Esophagus (tissue), 2 donors: ENCODE data around the gene GPBP1L1. TPM values are rescaled to one million over a fixed set of nuclear protein-coding genes. Genes with fewer than 3 reads are reported as not detected.
"Not testable (repeated sequence)": the region's sequence is repeated elsewhere in the genome, so short reads cannot be mapped to it uniquely, and the experiment has no call there.

Experiments used
- H3K27ac ChIP-seq, 2 donors: one replicate each; pipeline ENCODE4 v1.5.1; 2013; ENCODE audit warnings: low read depth in 2 of 2, mild to moderate bottlenecking in 2 of 2, inconsistent platforms in 1 of 2, low read length in 1 of 2, moderate library complexity in 1 of 2
- H3K27me3 ChIP-seq, 2 donors: one replicate each; pipeline ENCODE4 v1.6.1; 2013; ENCODE audit warnings: low read length in 2 of 2, control low read depth in 1 of 2, mild to moderate bottlenecking in 1 of 2; ENCODE audit not compliant: insufficient read depth in 2 of 2, control insufficient read depth in 1 of 2
- H3K36me3 ChIP-seq, 2 donors: one replicate each; pipeline ENCODE4 v1.6.1; 2013; ENCODE audit warnings: low read length in 1 of 2; ENCODE audit not compliant: control insufficient read depth in 2 of 2, insufficient read depth in 2 of 2
- H3K4me1 ChIP-seq, 2 donors: one replicate each; pipeline ENCODE4 v1.6.1; 2013; ENCODE audit warnings: low read length in 1 of 2; ENCODE audit not compliant: control insufficient read depth in 2 of 2, insufficient read depth in 2 of 2
- H3K4me3 ChIP-seq, 2 donors: one replicate each; pipeline ENCODE4 v1.5.1; 2013; ENCODE audit warnings: low read length in 2 of 2, mild to moderate bottlenecking in 2 of 2, low read depth in 1 of 2, moderate library complexity in 1 of 2
- H3K9me3 ChIP-seq, 2 donors: one replicate each; pipeline ENCODE4 v1.6.1; 2013; ENCODE audit warnings: mild to moderate bottlenecking in 2 of 2, low read depth in 1 of 2, low read length in 1 of 2, moderate library complexity in 1 of 2; ENCODE audit not compliant: control insufficient read depth in 2 of 2, insufficient read depth in 1 of 2
- WGBS, 2 donors: extraction: QIAGEN DNeasy Blood & Tissue Kit; methylation state at CpG; one replicate each; pipeline ENCODE4 v1.1.7; 2013; 5-methylcytosine and 5-hydroxymethylcytosine counted together
- polyA plus RNA-seq, 2 donors: library from polyadenylated mRNA; stranded (reverse); fragments of 200-250 nt; gene quantifications; one replicate each; pipeline ENCODE4 v1.2.3, GENCODE V29; 2013
- donor health status: healthy with polysubstance abuse.
- donor health status: Bipolar disorder and iron deficiency.

GPBP1L1 gene
- polyA plus RNA-seq, 2 donors, result 48.6 to 53.0 TPM

DNA sequence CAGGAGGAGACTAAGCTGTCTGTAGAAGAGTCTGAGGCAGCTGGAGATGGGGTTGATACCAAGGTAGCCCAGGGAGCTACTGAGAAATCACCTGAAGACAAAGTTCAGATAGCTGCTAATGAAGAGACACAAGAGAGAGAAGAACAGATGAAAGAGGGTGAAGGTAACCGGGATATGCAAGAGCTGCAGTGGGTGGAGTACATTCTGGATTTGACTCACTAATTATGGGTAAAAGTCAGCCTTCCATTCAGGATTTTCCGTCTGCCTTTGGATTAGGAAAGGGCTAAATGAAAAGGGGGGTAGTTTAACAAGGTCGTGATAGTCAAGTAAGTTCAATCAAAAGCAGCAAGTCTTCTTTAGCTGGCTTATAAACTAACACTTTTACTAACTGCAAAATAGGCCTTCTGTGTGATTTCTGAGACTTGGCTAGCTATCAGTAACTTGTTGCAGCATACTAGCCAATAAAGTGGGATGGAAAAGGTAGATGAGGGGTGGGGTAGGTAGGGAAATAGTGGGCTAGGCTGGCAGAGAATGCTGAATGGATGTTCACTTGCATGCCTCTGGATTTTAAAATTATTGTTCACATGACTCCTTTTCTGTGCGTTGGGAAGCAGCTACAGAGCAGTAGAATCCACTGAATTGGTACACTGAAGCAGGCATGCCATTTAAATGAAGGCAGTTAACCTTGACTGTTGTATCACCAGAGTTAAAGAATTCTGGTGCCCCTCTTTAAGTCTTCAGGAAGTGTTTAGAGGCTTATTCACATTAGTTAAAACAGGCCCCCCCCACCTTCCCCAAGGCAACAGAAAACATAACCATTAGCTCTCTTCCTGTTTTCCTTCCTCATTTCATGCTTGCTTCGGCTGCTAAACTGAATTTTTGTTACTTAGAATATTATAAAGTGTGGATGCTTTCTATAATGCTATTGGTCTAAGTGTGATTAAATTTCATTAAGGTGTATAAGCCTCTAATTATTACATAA is 77.9 kb downstream of the GPBP1L1 start:
- WGBS, 2 donors, result 67 to 75% methylated on average over 5 of the region's 5 CpGs
- Histone ChIP-seq H3K4me3 (no peak overlapping the region), H3K27me3 (no peaks in the 10 kb centered on the region), H3K9me3 (no peaks in the 10 kb centered on the region), H3K36me3 (peaks cover 4 to 5% of the 10 kb centered on the region in 2 donors), H3K27ac (peak overlapping the region in 1 of 2 donors; percentile 52), H3K4me1 (peaks cover 0 to 3% of the 10 kb centered on the region in 2 donors)

DNA sequence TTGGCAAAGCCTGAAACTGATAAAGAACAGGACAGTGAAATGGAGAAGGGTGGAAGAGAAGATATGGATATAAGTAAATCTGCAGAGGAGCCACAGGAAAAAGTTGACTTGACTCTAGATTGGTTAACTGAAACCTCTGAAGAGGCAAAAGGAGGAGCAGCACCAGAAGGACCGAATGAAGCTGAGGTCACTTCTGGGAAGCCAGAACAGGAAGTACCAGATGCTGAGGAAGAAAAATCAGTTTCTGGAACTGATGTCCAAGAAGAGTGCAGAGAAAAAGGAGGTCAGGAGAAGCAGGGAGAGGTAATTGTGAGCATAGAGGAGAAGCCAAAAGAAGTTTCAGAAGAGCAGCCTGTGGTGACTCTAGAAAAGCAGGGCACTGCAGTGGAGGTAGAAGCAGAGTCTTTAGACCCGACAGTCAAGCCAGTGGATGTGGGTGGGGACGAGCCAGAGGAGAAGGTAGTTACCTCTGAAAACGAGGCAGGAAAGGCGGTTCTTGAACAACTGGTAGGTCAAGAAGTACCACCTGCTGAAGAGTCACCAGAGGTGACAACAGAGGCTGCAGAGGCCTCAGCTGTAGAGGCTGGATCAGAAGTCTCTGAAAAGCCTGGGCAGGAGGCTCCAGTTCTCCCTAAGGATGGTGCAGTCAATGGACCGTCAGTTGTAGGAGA is 78.8 kb downstream of the GPBP1L1 start:
- H3K36me3 ChIP-seq, result peaks cover 4 to 8% of the 10 kb centered on the region in 2 donors
- no peak overlapping the region for H3K4me3 ChIP-seq
- H3K27me3 ChIP-seq, result no peaks in the 10 kb centered on the region
- peak overlapping the region in 1 of 2 donors; percentile 52 for H3K27ac ChIP-seq
- WGBS, 2 donors, result 62 to 79% methylated on average over 6 of the region's 6 CpGs
- no peaks in the 10 kb centered on the region for H3K9me3 ChIP-seq
- no peaks in the 10 kb centered on the region for H3K4me1 ChIP-seq

DNA sequence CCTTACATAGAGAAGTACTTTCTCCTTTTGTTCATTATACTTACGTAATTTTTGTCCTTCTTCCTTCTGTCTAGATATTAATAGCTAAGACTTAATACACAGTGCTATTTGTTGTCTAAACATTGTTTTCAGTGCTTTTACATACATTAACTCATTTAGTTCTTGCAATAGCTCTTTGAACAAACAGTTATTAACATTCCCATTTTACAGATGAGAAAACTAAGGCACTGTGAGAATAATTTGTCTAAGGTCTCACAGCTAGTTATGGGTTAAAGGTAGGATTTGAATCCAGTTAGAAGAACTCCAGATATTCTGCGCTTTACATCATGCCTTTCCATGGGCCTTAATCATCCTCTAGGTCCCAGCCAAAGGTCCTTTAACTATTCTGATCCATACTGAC is 82.1 kb downstream of the GPBP1L1 start:
- WGBS, 2 donors, result 97 to 98% methylated on average over 2 of the region's 2 CpGs
- H3K4me1 ChIP-seq, result no peaks in the 10 kb centered on the region
- peaks cover 0 to 4% of the 10 kb centered on the region in 2 donors for H3K36me3 ChIP-seq
- H3K27ac ChIP-seq, result no peak overlapping the region
- H3K9me3 ChIP-seq, result no peaks in the 10 kb centered on the region
- no peaks in the 10 kb centered on the region for H3K27me3 ChIP-seq
- H3K4me3 ChIP-seq, result no peak overlapping the region

DNA sequence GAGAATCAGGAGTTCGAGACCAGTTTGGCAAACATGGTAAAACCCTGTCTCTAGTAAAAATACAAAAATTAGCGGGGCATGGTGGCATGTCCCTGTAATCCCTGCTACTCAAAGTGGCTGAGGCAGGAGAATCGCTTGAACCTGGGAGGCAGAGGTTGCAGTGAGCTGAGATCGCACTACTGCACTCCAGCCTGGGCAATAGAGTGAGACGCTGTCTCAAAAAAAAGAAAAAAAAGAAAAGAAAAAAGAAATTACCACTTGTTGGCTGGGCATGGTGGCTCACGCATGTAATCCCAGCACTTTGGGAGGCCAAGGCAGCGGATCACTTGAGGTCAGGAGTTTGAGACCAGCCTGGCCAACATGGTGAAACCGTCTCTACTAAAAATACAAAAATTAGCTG is 89.6 kb downstream of the GPBP1L1 start:
- not testable (repeated sequence) for H3K36me3 ChIP-seq, H3K4me1 ChIP-seq, H3K4me3 ChIP-seq, H3K27me3 ChIP-seq, H3K9me3 ChIP-seq
- H3K27ac ChIP-seq, result peak overlapping the region in 1 of 2 donors; percentile 11
- 96 to 97% methylated on average over 8 of the region's 8 CpGs for WGBS, 2 donors

DNA sequence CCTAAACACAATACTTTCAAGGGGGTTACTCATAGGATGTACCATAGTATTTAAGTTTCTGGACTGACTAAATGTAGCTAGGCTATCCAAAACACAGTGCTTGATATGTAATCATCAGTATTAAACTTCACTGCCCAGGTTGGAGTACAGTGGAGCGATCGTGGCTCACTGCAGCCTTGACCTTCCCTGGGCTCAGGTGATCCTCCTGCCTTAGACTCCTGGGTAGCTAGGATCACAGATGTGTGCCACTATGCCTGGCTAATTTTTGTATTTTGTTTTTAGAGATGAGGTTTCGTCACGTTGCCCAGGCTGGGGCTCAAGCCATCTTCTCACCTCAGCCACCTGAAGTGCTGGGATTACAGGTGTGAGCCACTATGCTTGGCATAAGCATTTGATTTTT is 91.9 kb downstream of the GPBP1L1 start:
- 91 to 92% methylated on average over 4 of the region's 4 CpGs for WGBS, 2 donors
- Histone ChIP-seq H3K27me3 (no peaks in the 10 kb centered on the region), H3K27ac (no peak overlapping the region), H3K36me3 (peaks cover 0 to 6% of the 10 kb centered on the region in 2 donors), H3K4me3 (no peak overlapping the region), H3K4me1 (no peaks in the 10 kb centered on the region), H3K9me3 (no peaks in the 10 kb centered on the region)

DNA sequence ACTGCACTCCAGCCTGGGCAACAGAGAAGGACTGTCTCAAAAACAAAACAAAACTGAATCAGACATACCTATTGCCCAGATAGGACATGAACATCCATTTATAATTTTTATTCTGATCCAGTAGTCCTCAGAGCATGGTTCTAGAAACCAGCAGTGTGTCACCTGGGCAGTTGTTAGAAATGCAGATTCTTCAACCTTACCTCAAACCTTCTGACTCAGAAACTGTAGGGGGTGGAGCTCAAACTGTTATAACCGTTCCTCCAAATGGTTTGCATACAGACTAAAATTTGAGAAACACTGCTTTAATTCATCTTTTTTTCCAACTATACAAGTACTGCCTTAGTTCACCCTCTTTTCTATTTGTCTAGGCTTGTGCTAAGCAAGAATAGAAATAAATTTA is 96.5 kb downstream of the GPBP1L1 start:
- H3K4me1 ChIP-seq, result peaks cover 0 to 4% of the 10 kb centered on the region in 2 donors
- H3K36me3 ChIP-seq, result peaks cover 0 to 5% of the 10 kb centered on the region in 2 donors
- H3K9me3 ChIP-seq, result no peaks in the 10 kb centered on the region
- no peak overlapping the region for H3K27ac ChIP-seq
- H3K27me3 ChIP-seq, result no peaks in the 10 kb centered on the region
- no peak overlapping the region for H3K4me3 ChIP-seq
- WGBS, 2 donors, result 33 to 35% methylated on average over 1 of the region's 1 CpG

DNA sequence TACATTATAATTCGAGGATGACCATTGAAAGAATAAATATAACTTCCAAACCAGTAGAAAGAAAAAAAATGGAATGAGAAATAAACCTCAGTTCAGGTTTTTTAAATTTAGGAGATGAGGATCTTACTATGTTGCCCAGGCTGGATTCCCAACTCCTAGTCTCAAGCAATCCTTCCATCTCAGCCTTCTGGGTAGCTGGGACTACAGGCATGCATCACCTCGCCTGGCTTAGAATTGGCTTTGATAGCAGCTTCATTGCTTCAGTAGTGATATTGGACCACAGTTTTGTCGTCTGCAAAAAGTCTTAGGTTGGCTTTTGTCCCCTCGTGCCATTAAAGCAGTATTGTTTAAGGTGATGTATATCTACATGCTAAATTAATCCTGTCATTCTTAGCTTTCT is 99.6 kb downstream of the GPBP1L1 start:
- Histone ChIP-seq H3K4me3 (no peak overlapping the region), H3K27me3 (no peaks in the 10 kb centered on the region), H3K27ac (no peak overlapping the region), H3K36me3 (no peaks in the 10 kb centered on the region), H3K4me1 (peaks cover 0 to 4% of the 10 kb centered on the region in 2 donors), H3K9me3 (no peaks in the 10 kb centered on the region)
- WGBS, 2 donors, result 74 to 76% methylated on average over 4 of the region's 4 CpGs

DNA sequence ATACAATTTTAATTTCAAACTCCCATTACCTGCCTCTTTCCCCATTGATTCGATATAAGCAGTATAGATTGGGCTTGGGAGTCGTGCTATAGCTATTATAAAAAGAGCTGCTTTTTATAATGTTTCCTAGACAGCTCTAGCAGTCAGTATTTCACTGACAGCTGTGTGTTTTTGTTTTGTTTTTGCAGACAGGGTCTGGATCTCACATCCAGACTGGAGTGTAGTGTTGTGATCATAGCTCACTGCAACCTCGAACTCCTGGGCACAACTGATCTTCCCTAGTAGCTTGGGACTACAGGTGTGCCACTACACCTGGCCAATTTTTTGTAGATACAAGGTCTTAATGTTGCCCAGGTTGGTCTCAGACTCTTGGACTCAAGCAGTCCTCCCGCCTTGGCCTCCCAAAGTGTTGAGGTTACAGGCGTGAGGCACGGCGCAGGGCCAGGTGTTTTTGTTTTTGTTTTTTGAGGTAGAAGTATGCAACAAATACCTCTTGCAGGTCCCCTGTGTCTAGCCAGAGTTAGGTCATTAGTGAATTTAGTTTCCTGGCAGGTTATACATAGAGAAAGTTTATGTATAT is 100.7 kb downstream of the GPBP1L1 start:
- Histone ChIP-seq H3K9me3 (no peaks in the 10 kb centered on the region), H3K36me3 (no peaks in the 10 kb centered on the region), H3K4me3 (peak overlapping the region in 1 of 2 donors; percentile 75), H3K27me3 (no peaks in the 10 kb centered on the region), H3K4me1 (peaks cover 0 to 4% of the 10 kb centered on the region in 2 donors), H3K27ac (no peak overlapping the region)
- 28% methylated on average over 7 of the region's 7 CpGs for WGBS, 2 donors

DNA sequence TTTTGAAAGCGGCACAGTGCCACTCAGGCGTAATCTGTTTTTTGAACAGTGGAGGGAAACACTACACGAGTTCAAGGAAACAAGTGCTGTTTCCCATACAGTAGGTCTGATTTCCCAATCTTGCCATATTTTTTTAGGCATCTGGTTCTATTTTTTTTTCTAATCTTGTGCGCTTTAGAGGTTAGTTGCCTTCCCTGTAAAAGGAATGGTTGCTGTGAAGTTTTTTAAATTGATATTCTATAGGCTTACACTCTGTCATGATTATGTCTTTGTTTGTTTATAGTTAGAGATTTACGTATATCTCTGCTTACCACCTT is 101.3 kb downstream of the GPBP1L1 start:
- 0 to 1% methylated on average over 5 of the region's 5 CpGs for WGBS, 2 donors
- Histone ChIP-seq H3K4me1 (peaks cover 0 to 4% of the 10 kb centered on the region in 2 donors), H3K27me3 (no peaks in the 10 kb centered on the region), H3K9me3 (no peaks in the 10 kb centered on the region), H3K4me3 (peak overlapping the region; percentile 75 to 90), H3K27ac (peak overlapping the region; percentile 93 to 97), H3K36me3 (no peaks in the 10 kb centered on the region)
